Measurements from ENCODE around the gene PAK5.

Gene PAK5

DNA sequence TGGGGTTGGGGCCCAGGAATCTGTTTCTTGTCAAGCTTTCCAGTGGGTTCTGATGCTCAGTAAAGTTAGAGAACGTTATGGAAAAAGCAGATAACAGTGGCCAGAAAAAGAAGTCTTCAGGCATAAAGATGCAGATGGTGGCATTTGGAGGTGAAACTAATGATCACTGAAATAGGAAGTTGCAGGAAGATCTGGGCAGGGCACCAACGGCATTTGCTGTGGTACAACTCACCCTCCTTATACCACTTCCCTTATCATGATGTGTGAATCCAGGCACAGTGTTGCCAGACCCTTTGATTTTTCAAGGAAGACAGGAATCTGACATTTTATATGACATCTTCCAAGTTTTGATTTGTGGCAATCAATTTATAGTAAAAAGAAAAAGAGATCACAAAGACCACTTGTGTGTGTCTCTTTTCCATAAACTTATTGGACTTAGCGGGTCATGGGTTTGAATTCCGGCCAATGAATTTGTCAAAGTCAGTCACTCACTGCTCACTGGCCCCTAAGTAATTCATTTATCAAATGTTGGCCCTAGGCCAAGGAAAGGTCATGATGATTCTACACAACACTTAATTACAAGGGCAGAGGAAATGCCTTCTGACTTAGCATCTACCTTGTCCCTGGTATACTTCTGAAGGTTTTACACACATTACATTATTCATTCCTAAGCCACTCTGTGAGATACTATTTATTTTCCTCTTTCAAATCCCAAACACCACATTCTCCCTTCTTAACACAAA lies 286.9 kb downstream of the PAK5 start:
- no peak for DNase-seq (ENCODE audit: low spot score)

DNA sequence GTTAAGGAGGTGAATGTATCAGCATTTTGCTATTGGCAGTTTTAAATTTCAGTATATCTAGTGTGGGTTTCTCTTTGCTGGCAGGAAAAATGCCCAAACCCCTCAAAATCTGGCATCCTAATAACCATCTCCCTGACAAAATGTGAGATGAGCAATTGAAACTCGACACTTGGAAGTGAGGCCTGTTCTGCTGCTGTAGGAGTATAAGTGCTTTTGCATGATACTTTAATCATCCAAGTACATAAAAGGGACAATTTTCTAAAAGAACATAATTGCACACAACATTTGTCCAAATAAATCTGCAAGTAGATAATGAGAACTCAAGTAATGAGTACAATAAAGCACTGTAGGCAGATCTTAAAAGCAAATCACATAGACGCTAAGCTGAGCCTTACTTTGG lies 288.0 kb downstream of the PAK5 start:
- TF ChIP-seq, protein P1, sequence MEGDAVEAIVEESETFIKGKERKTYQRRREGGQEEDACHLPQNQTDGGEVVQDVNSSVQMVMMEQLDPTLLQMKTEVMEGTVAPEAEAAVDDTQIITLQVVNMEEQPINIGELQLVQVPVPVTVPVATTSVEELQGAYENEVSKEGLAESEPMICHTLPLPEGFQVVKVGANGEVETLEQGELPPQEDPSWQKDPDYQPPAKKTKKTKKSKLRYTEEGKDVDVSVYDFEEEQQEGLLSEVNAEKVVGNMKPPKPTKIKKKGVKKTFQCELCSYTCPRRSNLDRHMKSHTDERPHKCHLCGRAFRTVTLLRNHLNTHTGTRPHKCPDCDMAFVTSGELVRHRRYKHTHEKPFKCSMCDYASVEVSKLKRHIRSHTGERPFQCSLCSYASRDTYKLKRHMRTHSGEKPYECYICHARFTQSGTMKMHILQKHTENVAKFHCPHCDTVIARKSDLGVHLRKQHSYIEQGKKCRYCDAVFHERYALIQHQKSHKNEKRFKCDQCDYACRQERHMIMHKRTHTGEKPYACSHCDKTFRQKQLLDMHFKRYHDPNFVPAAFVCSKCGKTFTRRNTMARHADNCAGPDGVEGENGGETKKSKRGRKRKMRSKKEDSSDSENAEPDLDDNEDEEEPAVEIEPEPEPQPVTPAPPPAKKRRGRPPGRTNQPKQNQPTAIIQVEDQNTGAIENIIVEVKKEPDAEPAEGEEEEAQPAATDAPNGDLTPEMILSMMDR (IDR thresholded peaks at IDR 0.05; ENCODE audit: extremely low read depth, missing control alignments) = no peak
- DNase-seq (ENCODE audit: low spot score) = no peak

More for the DNA sequence above, 286.9 kb downstream of the PAK5 start:
- TF ChIP-seq, protein P1 (IDR thresholded peaks at IDR 0.05; ENCODE audit: extremely low read depth, missing control alignments) = no peak

DNA sequence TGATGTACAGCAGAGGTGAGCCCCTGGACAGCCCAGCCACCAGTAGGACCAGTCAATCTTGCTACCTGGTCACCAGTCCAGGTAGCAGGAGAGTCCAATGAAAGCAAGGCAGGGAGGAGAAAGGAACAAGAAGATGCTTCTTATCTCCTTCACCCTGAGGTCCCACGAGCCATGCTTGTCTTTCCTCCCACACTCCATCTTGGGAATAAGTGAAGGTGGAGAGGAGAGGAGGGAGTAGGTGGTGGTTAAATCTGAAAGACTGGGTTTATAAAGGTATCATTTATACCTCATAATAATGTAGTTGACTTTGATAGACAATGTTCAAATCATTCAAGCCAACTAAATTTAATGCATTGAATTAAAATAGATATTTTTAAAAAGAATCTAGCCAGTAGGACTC lies 288.6 kb downstream of the PAK5 start:
- DNase-seq (ENCODE audit: low spot score) = no peak

DNA sequence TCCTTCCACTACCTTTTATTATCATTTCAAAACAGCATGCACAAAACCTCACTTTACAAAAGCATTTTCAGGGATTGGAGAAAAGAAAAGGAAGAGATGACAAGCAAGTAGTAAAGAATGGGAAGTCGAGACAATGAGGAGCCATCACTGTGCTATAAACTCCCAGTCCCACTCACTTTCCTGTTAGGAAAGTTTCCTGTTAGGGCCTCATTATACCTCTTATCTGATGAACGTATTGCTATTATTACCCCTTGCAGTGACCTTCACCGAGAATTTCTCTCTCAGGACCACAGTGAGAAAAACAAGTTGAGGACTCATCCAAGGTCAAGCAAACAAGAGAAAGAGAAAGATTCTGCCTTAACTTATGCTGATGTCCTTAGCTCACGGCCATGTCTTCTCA lies 295.7 kb downstream of the PAK5 start:
- TF ChIP-seq, protein P1 (IDR thresholded peaks at IDR 0.05; ENCODE audit: extremely low read depth, missing control alignments) = no peak
- no peak for DNase-seq (ENCODE audit: low spot score)

More for the DNA sequence above, 288.6 kb downstream of the PAK5 start:
- TF ChIP-seq, protein P1 (IDR thresholded peaks at IDR 0.05; ENCODE audit: extremely low read depth, missing control alignments) = no peak

DNA sequence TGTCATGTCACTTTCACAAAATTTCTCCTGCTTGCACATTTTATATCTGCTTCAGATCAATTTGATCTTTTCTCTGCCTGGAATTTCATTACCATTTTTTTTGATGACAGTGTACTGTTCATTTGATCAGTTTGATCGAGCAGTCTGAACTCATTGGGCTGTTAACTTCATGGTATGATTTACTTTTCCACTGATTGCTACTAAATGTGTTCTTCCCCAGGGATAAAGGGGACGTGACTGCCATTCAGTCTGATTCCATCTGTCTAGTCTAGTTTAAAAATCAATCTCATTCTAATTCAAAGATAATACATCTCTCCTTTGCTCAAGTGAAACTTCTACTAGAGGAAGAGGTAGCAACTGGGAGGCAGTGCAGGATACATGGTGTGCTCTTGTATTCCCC lies 303.4 kb downstream of the PAK5 start:
- DNase-seq (ENCODE audit: low spot score) = no peak
- TF ChIP-seq, protein P1 (IDR thresholded peaks at IDR 0.05; ENCODE audit: extremely low read depth, missing control alignments) = no peak

DNA sequence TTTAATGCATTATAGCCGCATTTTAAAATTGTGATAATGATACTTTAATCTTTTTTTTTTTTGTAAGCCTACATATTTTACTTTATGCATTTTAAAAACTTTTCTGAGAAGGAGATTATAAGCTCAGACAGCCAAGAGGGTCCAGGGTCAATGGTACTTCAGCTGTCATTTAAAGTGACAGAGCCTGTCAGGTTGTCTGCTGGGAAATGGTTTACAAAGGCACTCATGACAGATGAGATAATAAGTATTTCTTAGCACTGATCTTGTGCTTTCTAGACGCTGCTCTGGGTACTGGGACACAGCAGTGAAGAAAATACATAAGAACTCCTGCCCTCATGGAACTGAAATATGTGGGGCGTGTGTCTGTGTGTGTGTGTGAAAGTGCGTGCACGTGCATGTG lies 304.9 kb downstream of the PAK5 start:
- DNase-seq (ENCODE audit: low spot score) = no peak
- TF ChIP-seq, protein P1 (IDR thresholded peaks at IDR 0.05; ENCODE audit: extremely low read depth, missing control alignments) = no peak

DNA sequence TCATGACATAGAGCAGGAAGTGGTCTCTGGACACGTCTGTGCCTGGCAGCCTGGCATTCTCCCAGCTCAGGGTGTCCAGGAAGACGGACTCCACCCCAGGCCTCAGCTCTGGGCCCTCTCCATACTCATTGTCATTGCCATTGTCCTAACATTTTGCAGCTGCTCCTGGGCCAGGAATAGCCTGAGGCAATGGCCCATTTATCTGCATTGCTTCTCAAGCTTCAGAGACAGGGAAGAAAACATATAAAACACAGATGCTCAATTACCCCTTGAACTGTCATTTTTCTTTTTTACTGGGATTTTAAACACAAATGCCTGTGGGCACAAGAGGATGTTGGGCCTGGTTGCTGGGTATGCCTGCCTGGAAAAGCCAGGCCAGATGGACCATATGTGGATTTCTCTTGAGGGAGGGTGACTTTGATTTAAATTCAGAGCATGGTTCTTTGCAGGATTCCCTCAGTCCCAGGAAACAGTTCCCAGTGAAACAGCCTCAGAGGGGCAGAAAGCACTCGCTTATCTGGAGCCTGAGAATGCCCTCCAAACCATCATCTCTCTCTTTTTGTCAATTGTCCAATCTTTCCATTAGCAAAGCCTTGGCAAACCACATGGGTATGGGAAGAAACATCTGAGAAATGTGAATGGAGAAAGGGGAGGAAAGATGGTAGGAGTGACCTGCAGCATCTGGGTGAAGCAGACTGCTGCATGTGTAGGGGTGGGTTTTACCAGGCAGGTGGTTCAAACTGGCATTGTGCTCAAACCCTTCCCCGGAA lies 306.6 kb downstream of the PAK5 start:
- TF ChIP-seq, protein P1 (IDR thresholded peaks at IDR 0.05; ENCODE audit: extremely low read depth, missing control alignments) = no peak
- DNase-seq (ENCODE audit: low spot score) = no peak
